Measurements from ENCODE around the gene DAAM1.

The DAAM1 gene

GRCh38 chr14:59238216-59238615 lies 49.7 kb downstream of the DAAM1 start:
- Histone ChIP-seq H3K27me3 (ENCODE audit: control insufficient read depth, insufficient read depth, low read length) (no peaks in the 10 kb centered on the region), H3K36me3 (ENCODE audit: control insufficient read depth, insufficient read depth, low read length) (no peaks in the 10 kb centered on the region), H3K4me3 (ENCODE audit: low read length) (no peak overlapping the region), H3K4me1 (ENCODE audit: control insufficient read depth, insufficient read depth, low read length) (peaks cover 23% of the 10 kb centered on the region), H3K9ac (ENCODE audit: low read length) (no peak overlapping the region), H3K27ac (ENCODE audit: low read depth, low read length) (peak overlapping the region; percentile 59)

GRCh38 chr14:59239022-59239421 lies 50.6 kb downstream of the DAAM1 start:
- no peaks in the 10 kb centered on the region for H3K36me3 ChIP-seq (ENCODE audit: control insufficient read depth, insufficient read depth, low read length)
- no peak overlapping the region for H3K9ac ChIP-seq (ENCODE audit: low read length)
- H3K4me3 ChIP-seq (ENCODE audit: low read length), result no peak overlapping the region
- peaks cover 23% of the 10 kb centered on the region for H3K4me1 ChIP-seq (ENCODE audit: control insufficient read depth, insufficient read depth, low read length)
- no peak overlapping the region for H3K27ac ChIP-seq (ENCODE audit: low read depth, low read length)
- no peaks in the 10 kb centered on the region for H3K27me3 ChIP-seq (ENCODE audit: control insufficient read depth, insufficient read depth, low read length)

- H3K27me3 ChIP-seq (ENCODE audit: control insufficient read depth, insufficient read depth, low read length), result no peaks in the 10 kb centered on the region
- H3K4me3 ChIP-seq (ENCODE audit: low read length), result no peak overlapping the region
- H3K9ac ChIP-seq (ENCODE audit: low read length), result no peak overlapping the region
- H3K36me3 ChIP-seq (ENCODE audit: control insufficient read depth, insufficient read depth, low read length), result no peaks in the 10 kb centered on the region
- peaks cover 23% of the 10 kb centered on the region for H3K4me1 ChIP-seq (ENCODE audit: control insufficient read depth, insufficient read depth, low read length)
- H3K27ac ChIP-seq (ENCODE audit: low read depth, low read length), result no peak overlapping the region
Observed at GRCh38 chr14:59240356-59240755, 51.9 kb downstream of the DAAM1 start.

- no peak overlapping the region for H3K9ac ChIP-seq (ENCODE audit: low read length)
- H3K27me3 ChIP-seq (ENCODE audit: control insufficient read depth, insufficient read depth, low read length), result no peaks in the 10 kb centered on the region
- H3K36me3 ChIP-seq (ENCODE audit: control insufficient read depth, insufficient read depth, low read length), result no peaks in the 10 kb centered on the region
- no peak overlapping the region for H3K27ac ChIP-seq (ENCODE audit: low read depth, low read length)
- H3K4me1 ChIP-seq (ENCODE audit: control insufficient read depth, insufficient read depth, low read length), result peaks cover 18% of the 10 kb centered on the region
- no peak overlapping the region for H3K4me3 ChIP-seq (ENCODE audit: low read length)
Observed at GRCh38 chr14:59241121-59241520, 52.7 kb downstream of the DAAM1 start.

GRCh38 chr14:59243174-59243573 lies 54.7 kb downstream of the DAAM1 start:
- H3K27ac ChIP-seq (ENCODE audit: low read depth, low read length), result no peak overlapping the region
- H3K27me3 ChIP-seq (ENCODE audit: control insufficient read depth, insufficient read depth, low read length), result no peaks in the 10 kb centered on the region
- no peak overlapping the region for H3K9ac ChIP-seq (ENCODE audit: low read length)
- H3K36me3 ChIP-seq (ENCODE audit: control insufficient read depth, insufficient read depth, low read length), result no peaks in the 10 kb centered on the region
- H3K4me1 ChIP-seq (ENCODE audit: control insufficient read depth, insufficient read depth, low read length), result peaks cover 11% of the 10 kb centered on the region
- no peak overlapping the region for H3K4me3 ChIP-seq (ENCODE audit: low read length)

GRCh38 chr14:59244581-59244980 lies 56.1 kb downstream of the DAAM1 start:
- Histone ChIP-seq H3K27me3 (ENCODE audit: control insufficient read depth, insufficient read depth, low read length) (no peaks in the 10 kb centered on the region), H3K4me3 (ENCODE audit: low read length) (no peak overlapping the region), H3K4me1 (ENCODE audit: control insufficient read depth, insufficient read depth, low read length) (peaks cover 7% of the 10 kb centered on the region), H3K27ac (ENCODE audit: low read depth, low read length) (no peak overlapping the region), H3K9ac (ENCODE audit: low read length) (no peak overlapping the region), H3K36me3 (ENCODE audit: control insufficient read depth, insufficient read depth, low read length) (no peaks in the 10 kb centered on the region)

- Histone ChIP-seq H3K27ac (ENCODE audit: low read depth, low read length) (no peak overlapping the region), H3K4me3 (ENCODE audit: low read length) (no peak overlapping the region), H3K4me1 (ENCODE audit: control insufficient read depth, insufficient read depth, low read length) (peaks cover 10% of the 10 kb centered on the region), H3K9ac (ENCODE audit: low read length) (no peak overlapping the region), H3K27me3 (ENCODE audit: control insufficient read depth, insufficient read depth, low read length) (no peaks in the 10 kb centered on the region), H3K36me3 (ENCODE audit: control insufficient read depth, insufficient read depth, low read length) (no peaks in the 10 kb centered on the region)
Observed at GRCh38 chr14:59245809-59246295, 57.4 kb downstream of the DAAM1 start.

GRCh38 chr14:59246566-59246965 lies 58.1 kb downstream of the DAAM1 start:
- H3K27me3 ChIP-seq (ENCODE audit: control insufficient read depth, insufficient read depth, low read length), result no peaks in the 10 kb centered on the region
- no peak overlapping the region for H3K9ac ChIP-seq (ENCODE audit: low read length)
- H3K4me1 ChIP-seq (ENCODE audit: control insufficient read depth, insufficient read depth, low read length), result peaks cover 12% of the 10 kb centered on the region
- H3K4me3 ChIP-seq (ENCODE audit: low read length), result no peak overlapping the region
- no peak overlapping the region for H3K27ac ChIP-seq (ENCODE audit: low read depth, low read length)
- H3K36me3 ChIP-seq (ENCODE audit: control insufficient read depth, insufficient read depth, low read length), result no peaks in the 10 kb centered on the region

GRCh38 chr14:59247801-59248584 lies 59.5 kb downstream of the DAAM1 start:
- no peak overlapping the region for H3K9ac ChIP-seq (ENCODE audit: low read length)
- H3K27me3 ChIP-seq (ENCODE audit: control insufficient read depth, insufficient read depth, low read length), result no peaks in the 10 kb centered on the region
- no peak overlapping the region for H3K4me3 ChIP-seq (ENCODE audit: low read length)
- H3K4me1 ChIP-seq (ENCODE audit: control insufficient read depth, insufficient read depth, low read length), result peaks cover 12% of the 10 kb centered on the region
- no peaks in the 10 kb centered on the region for H3K36me3 ChIP-seq (ENCODE audit: control insufficient read depth, insufficient read depth, low read length)
- no peak overlapping the region for H3K27ac ChIP-seq (ENCODE audit: low read depth, low read length)

- Histone ChIP-seq H3K36me3 (ENCODE audit: control insufficient read depth, insufficient read depth, low read length) (no peaks in the 10 kb centered on the region), H3K4me1 (ENCODE audit: control insufficient read depth, insufficient read depth, low read length) (peaks cover 17% of the 10 kb centered on the region), H3K4me3 (ENCODE audit: low read length) (no peak overlapping the region), H3K9ac (ENCODE audit: low read length) (no peak overlapping the region), H3K27ac (ENCODE audit: low read depth, low read length) (no peak overlapping the region), H3K27me3 (ENCODE audit: control insufficient read depth, insufficient read depth, low read length) (no peaks in the 10 kb centered on the region)
Observed at GRCh38 chr14:59249029-59249428, 60.6 kb downstream of the DAAM1 start.

GRCh38 chr14:59251811-59252771 lies 63.6 kb downstream of the DAAM1 start:
- no peak overlapping the region for H3K9ac ChIP-seq (ENCODE audit: low read length)
- peaks cover 32% of the 10 kb centered on the region for H3K4me1 ChIP-seq (ENCODE audit: control insufficient read depth, insufficient read depth, low read length)
- H3K27ac ChIP-seq (ENCODE audit: low read depth, low read length), result no peak overlapping the region
- no peak overlapping the region for H3K4me3 ChIP-seq (ENCODE audit: low read length)
- no peaks in the 10 kb centered on the region for H3K27me3 ChIP-seq (ENCODE audit: control insufficient read depth, insufficient read depth, low read length)
- no peaks in the 10 kb centered on the region for H3K36me3 ChIP-seq (ENCODE audit: control insufficient read depth, insufficient read depth, low read length)

GRCh38 chr14:59252772-59253500 lies 64.5 kb downstream of the DAAM1 start:
- Histone ChIP-seq H3K27ac (ENCODE audit: low read depth, low read length) (peak overlapping the region; percentile 82), H3K36me3 (ENCODE audit: control insufficient read depth, insufficient read depth, low read length) (no peaks in the 10 kb centered on the region), H3K4me1 (ENCODE audit: control insufficient read depth, insufficient read depth, low read length) (peaks cover 32% of the 10 kb centered on the region), H3K9ac (ENCODE audit: low read length) (no peak overlapping the region), H3K27me3 (ENCODE audit: control insufficient read depth, insufficient read depth, low read length) (no peaks in the 10 kb centered on the region), H3K4me3 (ENCODE audit: low read length) (no peak overlapping the region)
